T follicular helper cell (primary cell): Measurements from ENCODE around the gene MTRF1L.
"Not testable (repeated sequence)": the region's sequence is repeated elsewhere in the genome, so short reads cannot be mapped to it uniquely, and the experiment has no call there.

ENCODE experiments used
- DNase-seq: peaks from one replicate; pipeline ENCODE4 v3.0.0-alpha.2; 2020; ENCODE audit warnings: low read depth

Gene MTRF1L

GRCh38 chr6:153001767-153002612 lies 519 bp downstream of the MTRF1L start:
- no peak for DNase-seq

GRCh38 chr6:153000790-153001189 lies 1.7 kb downstream of the MTRF1L start:
- not testable (repeated sequence) for DNase-seq

- no peak for DNase-seq
Observed at GRCh38 chr6:153000243-153000642, 2.3 kb downstream of the MTRF1L start.

GRCh38 chr6:152999538-152999937 lies 3.0 kb downstream of the MTRF1L start:
- not testable (repeated sequence) for DNase-seq

- DNase-seq, result no peak
Observed at GRCh38 chr6:152993847-152994246, 8.7 kb downstream of the MTRF1L start.

- no peak for DNase-seq
Observed at GRCh38 chr6:152993431-152993830, 9.1 kb downstream of the MTRF1L start.

- no peak for DNase-seq
Observed at GRCh38 chr6:152986978-152987377, 15.5 kb downstream of the MTRF1L start.

GRCh38 chr6:152985300-152985699 lies 17.2 kb downstream of the MTRF1L start:
- not testable (repeated sequence) for DNase-seq

GRCh38 chr6:152984513-152984872 lies 18.0 kb downstream of the MTRF1L start:
- no peak for DNase-seq

- DNase-seq, result peak; percentile 86
Observed at GRCh38 chr6:152983637-152984512, 18.6 kb downstream of the MTRF1L start.

GRCh38 chr6:152982904-152983636 lies 19.4 kb downstream of the MTRF1L start, which contains the start of gene FBXO5:
FBXO5 (minus strand) TSS chr6:152983041; CDS start chr6:152982959, 82 bp downstream.
- peak; percentile 93 for DNase-seq

- DNase-seq, result no peak
Observed at GRCh38 chr6:152981989-152982903, 20.3 kb downstream of the MTRF1L start.

GRCh38 chr6:152981219-152981618 lies 21.3 kb downstream of the MTRF1L start:
- no peak for DNase-seq

GRCh38 chr6:152980656-152981055 lies 21.9 kb downstream of the MTRF1L start:
- no peak for DNase-seq

GRCh38 chr6:152979116-152979515 lies 23.4 kb downstream of the MTRF1L start:
- no peak for DNase-seq

- no peak for DNase-seq
Observed at GRCh38 chr6:152978058-152978457, 24.5 kb downstream of the MTRF1L start.

GRCh38 chr6:152977556-152977955 lies 25.0 kb downstream of the MTRF1L start:
- no peak for DNase-seq

GRCh38 chr6:152976749-152977148 lies 25.8 kb downstream of the MTRF1L start:
- no peak for DNase-seq

- DNase-seq, result no peak
Observed at GRCh38 chr6:152975204-152975915, 27.1 kb downstream of the MTRF1L start.

- no peak for DNase-seq
Observed at GRCh38 chr6:152973916-152974315, 28.6 kb downstream of the MTRF1L start.
